Right lobe of liver (tissue), 4 donors: ENCODE results near the gene TVP23C.
"Not testable (repeated sequence)": the region's sequence is repeated elsewhere in the genome, so short reads cannot be mapped to it uniquely, and the experiment has no call there.

Source experiments
- CTCF ChIP-seq, 4 donors: fragments of 200-600 bp in 3 of 4; fragments of 450-650 bp in 1 of 4; IDR thresholded peaks; one replicate each; pipeline versions ENCODE4 v1.5.1 to v1.8.0; 2016 to 2022; ENCODE audit warnings: antibody characterized with exemption in 4 of 4, mild to moderate bottlenecking in 2 of 4
- POLR2A ChIP-seq: fragments of 450-650 bp; IDR thresholded peaks from one replicate; pipeline ENCODE4 v1.6.1; 2017; ENCODE audit warnings: antibody characterized with exemption, mild to moderate bottlenecking
- donor health status: DM: no; HTN: no; CAD: no.
- donor health status: DM: no; HTN: no; CAD: no.
- donor health status: DM: no; HTN: yes; CAD: no.

DNA sequence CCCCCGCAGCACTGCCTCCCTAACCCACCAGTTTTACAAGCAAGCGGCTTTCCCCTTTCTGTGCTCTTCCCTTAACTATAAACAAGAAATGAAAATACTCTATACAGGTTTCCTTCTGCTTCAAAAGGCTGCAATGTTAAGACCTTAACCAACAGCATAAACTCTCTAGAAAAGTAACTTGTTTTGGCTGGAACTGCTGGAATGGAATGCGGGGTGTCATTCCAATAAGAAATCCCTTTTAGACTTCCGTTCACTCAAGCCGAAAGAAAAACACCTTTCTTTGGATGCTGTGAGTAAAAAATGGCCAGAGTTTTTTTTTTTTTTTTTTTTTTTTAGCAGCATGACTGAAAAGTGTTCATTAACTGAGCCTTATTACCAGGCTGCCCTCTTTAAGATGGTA, 28.7 kb upstream of the TVP23C start:
- not testable (repeated sequence) for TF ChIP-seq POLR2A; CTCF (IDR thresholded peaks at IDR 0.05)
